Vagina (tissue), 2 donors: ENCODE results near the gene CCDC137. TPM values are rescaled to one million over a fixed set of nuclear protein-coding genes. Genes with fewer than 3 reads are reported as not detected.

Source experiments
- DNase-seq, 2 donors: peaks; one replicate each; pipeline ENCODE4 v3.0.0-alpha.2; 2017; ENCODE audit errors: extremely low spot score in 2 of 2
- H3K27ac ChIP-seq: fragments of 200-600 bp; sonication (generic); one replicate; pipeline ENCODE4 v1.5.1; 2019
- H3K27me3 ChIP-seq: fragments of 200-600 bp; sonication (generic); one replicate; pipeline ENCODE4 v1.5.1; 2019
- H3K36me3 ChIP-seq, 2 donors: fragments of 200-600 bp; sonication (generic); one replicate each; pipeline ENCODE4 v1.5.1; 2017 to 2019
- H3K4me1 ChIP-seq: fragments of 200-600 bp; sonication (generic); one replicate; pipeline ENCODE4 v1.5.1; 2019
- H3K4me3 ChIP-seq, 2 donors: fragments of 200-600 bp; sonication (generic); 1 replicate in 1 of 2; 2 replicates in 1 of 2; pipeline ENCODE4 v1.5.1; 2016 to 2019
- H3K9me3 ChIP-seq: fragments of 200-600 bp; sonication (generic); one replicate; pipeline ENCODE4 v1.5.1; 2019
- CTCF ChIP-seq, 3 experiments: fragments of 450-650 bp in 2 of 3; fragments of 200-600 bp in 1 of 3; sonication (generic) in 1 of 3; IDR thresholded peaks; one replicate each; pipeline ENCODE4 v1.5.1; 2017 to 2019; ENCODE audit warnings: antibody characterized with exemption in 3 of 3, mild to moderate bottlenecking in 2 of 3, moderate library complexity in 2 of 3
- POLR2A ChIP-seq, 2 donors: fragments of 450-650 bp; IDR thresholded peaks; one replicate each; pipeline ENCODE4 v1.6.1; 2017; ENCODE audit warnings: antibody characterized with exemption in 2 of 2, mild to moderate bottlenecking in 2 of 2, moderate library complexity in 2 of 2
- POLR2AphosphoS5 ChIP-seq, 2 donors: sonication (generic); formaldehyde crosslinking; IDR thresholded peaks; one replicate each; pipeline ENCODE4 v1.9.0; 2017; ENCODE audit warnings: antibody characterized with exemption in 2 of 2, mild to moderate bottlenecking in 2 of 2, low read depth in 1 of 2; ENCODE audit not compliant: insufficient read depth in 1 of 2
- intact Hi-C: fragments of 100-400 bp; cut with DNase I; formaldehyde crosslinking; loops from one replicate; pipeline ENCODE4 v1.15.1; 2023
- total RNA-seq: library from RNA; depleted of rRNA; stranded (reverse); fragments of >200 nt; gene quantifications from one replicate; pipeline ENCODE4 v1.2.3, GENCODE V29; 2016

Gene CCDC137
- total RNA-seq, 1 donor from 2014 or later = 13.8 TPM

- no peak overlapping the region for H3K4me3 ChIP-seq
- TF ChIP-seq CTCF (IDR thresholded peaks at IDR 0.05) (no peak), POLR2A (IDR thresholded peaks at IDR 0.05) (no peak), POLR2AphosphoS5 (IDR thresholded peaks at IDR 0.05; ENCODE audit: insufficient read depth in 1 of 2, low read depth in 1 of 2) (no peak)
- H3K36me3 ChIP-seq = peaks cover 0 to 14% of the 10 kb centered on the region in 2 donors
- intact Hi-C loops = no loop called here
- peaks cover 37% of the 10 kb centered on the region for H3K4me1 ChIP-seq
- DNase-seq = no peak
- H3K9me3 ChIP-seq = no peaks in the 10 kb centered on the region
- H3K27me3 ChIP-seq = no peaks in the 10 kb centered on the region
- no peak overlapping the region for H3K27ac ChIP-seq
Measured at GRCh38 chr17:81710514-81711308, 44.2 kb downstream of the CCDC137 start.

- Histone ChIP-seq H3K4me1 (peaks cover 37% of the 10 kb centered on the region), H3K27me3 (no peaks in the 10 kb centered on the region), H3K4me3 (peak within 1 kb of the TSS; percentile 82 to 93), H3K36me3 (peaks cover 0 to 11% of the 10 kb centered on the region in 2 donors), H3K27ac (no peak within 1 kb of the TSS), H3K9me3 (no peaks in the 10 kb centered on the region)
- intact Hi-C loops = no loop called here
- no peak for DNase-seq
- TF ChIP-seq CTCF (IDR thresholded peaks at IDR 0.05) (no peak), POLR2AphosphoS5 (IDR thresholded peaks at IDR 0.05; ENCODE audit: insufficient read depth in 1 of 2, low read depth in 1 of 2) (peak in 1 of 2 donors; percentile 27)
Measured at GRCh38 chr17:81711814-81712467, 45.4 kb downstream of the CCDC137 start, which contains the start of gene SLC25A10. Gene SLC25A10 (plus strand): TSS chr17:81712284. CDS start chr17:81712427, 143 bp downstream.

- intact Hi-C loops = no loop called here
- peaks cover 0 to 5% of the 10 kb centered on the region in 2 donors for H3K36me3 ChIP-seq
- H3K9me3 ChIP-seq = no peaks in the 10 kb centered on the region
- TF ChIP-seq CTCF (IDR thresholded peaks at IDR 0.05) (no peak), POLR2AphosphoS5 (IDR thresholded peaks at IDR 0.05; ENCODE audit: insufficient read depth in 1 of 2, low read depth in 1 of 2) (no peak), POLR2A (IDR thresholded peaks at IDR 0.05) (no peak)
- no peaks in the 10 kb centered on the region for H3K27me3 ChIP-seq
- no peak overlapping the region for H3K27ac ChIP-seq
- H3K4me3 ChIP-seq = peak overlapping the region; percentile 82 to 93
- no peak for DNase-seq
- H3K4me1 ChIP-seq = peaks cover 37% of the 10 kb centered on the region
Measured at GRCh38 chr17:81712468-81713003, 46.0 kb downstream of the CCDC137 start.

- H3K36me3 ChIP-seq = no peaks in the 10 kb centered on the region
- H3K4me1 ChIP-seq = peaks cover 37% of the 10 kb centered on the region
- H3K4me3 ChIP-seq = peak overlapping the region; percentile 82 to 93
- DNase-seq = no peak
- H3K27me3 ChIP-seq = no peaks in the 10 kb centered on the region
- no peaks in the 10 kb centered on the region for H3K9me3 ChIP-seq
- TF ChIP-seq CTCF (IDR thresholded peaks at IDR 0.05) (no peak), POLR2A (IDR thresholded peaks at IDR 0.05) (no peak), POLR2AphosphoS5 (IDR thresholded peaks at IDR 0.05; ENCODE audit: insufficient read depth in 1 of 2, low read depth in 1 of 2) (no peak)
- intact Hi-C loops = no loop called here
- H3K27ac ChIP-seq = no peak overlapping the region
Measured at GRCh38 chr17:81713004-81713555, 46.5 kb downstream of the CCDC137 start.
